Measurements from ENCODE around the gene MTUS2.

- TF ChIP-seq MEF2D (tag; conservative IDR thresholded peaks at IDR 0.05; ENCODE audit: low read depth), result no peak
- TF ChIP-seq CTCF (IDR thresholded peaks at IDR 0.05 in 2 of 3, conservative IDR thresholded peaks at IDR 0.05 in 1 of 3; ENCODE audit: insufficient read depth in 2 of 3, low read depth in 1 of 3, low read length in 3 of 3), result no peak
- TF ChIP-seq CUX1 (CRISPR knock-in tag; IDR thresholded peaks at IDR 0.05), result no peak
- no peak for TF ChIP-seq SREBF2 (CRISPR knock-in tag; IDR thresholded peaks at IDR 0.05)
- TF ChIP-seq MXI1 (IDR thresholded peaks at IDR 0.05; ENCODE audit: low read depth, low read length), result no peak
- TF ChIP-seq THRA (IDR thresholded peaks at IDR 0.05), result no peak
- no peak for TF ChIP-seq CBX8 (IDR thresholded peaks at IDR 0.05; ENCODE audit: borderline replicate concordance, extremely low read depth, low read depth, low read length, poor library complexity, severe bottlenecking)
- TF ChIP-seq REST (IDR thresholded peaks at IDR 0.05; ENCODE audit: borderline replicate concordance), result no peak
- no peak for TF ChIP-seq REST (CRISPR knock-in tag; IDR thresholded peaks at IDR 0.05; ENCODE audit: low read depth)
- no peak for TF ChIP-seq MEF2A (IDR thresholded peaks at IDR 0.05; ENCODE audit: control insufficient read depth, low read depth, low read length)
- no peak for TF ChIP-seq JUN (IDR thresholded peaks at IDR 0.05; ENCODE audit: borderline replicate concordance, low read depth, low read length)
- no peak for TF ChIP-seq JUN (CRISPR knock-in tag; IDR thresholded peaks at IDR 0.05; ENCODE audit: borderline replicate concordance)
- no peak for TF ChIP-seq CBX1 (IDR thresholded peaks at IDR 0.05; ENCODE audit: low read depth)
- TF ChIP-seq HMG20A (CRISPR knock-in tag; conservative IDR thresholded peaks at IDR 0.05), result no peak
- TF ChIP-seq POLR2AphosphoS5 (IDR thresholded peaks at IDR 0.05; ENCODE audit: control insufficient read depth, insufficient read depth, low read depth, low read length), result no peak
Observed at GRCh38 chr13:29317828-29318227, 497.7 kb downstream of the MTUS2 start.

Data from K562 (cell line).